A673 (cell line): Measurements from ENCODE around the gene EHF. TPM values are rescaled to one million over a fixed set of nuclear protein-coding genes. Genes with fewer than 3 reads are reported as not detected.

ENCODE experiments used
- BruUV-seq: library from RNA; stranded (reverse); fragments of 400-500 nt; replicated peaks from 2 replicates; lab custom pipeline; 2021; lab: Mats Ljungman, UMichigan
- CTCF ChIA-PET: fragments of 300-600 bp; sonication (Branson Sonifier 250); formaldehyde crosslinking; loops from one replicate; lab custom pipeline; 2022; ENCODE audit warnings: antibody characterized with exemption; lab: Charles Lee
- POLR2A ChIA-PET: fragments of 300-600 bp; sonication (Branson Sonifier 250); formaldehyde crosslinking; loops from one replicate; lab custom pipeline; 2022; ENCODE audit warnings: antibody characterized with exemption; ENCODE audit not compliant: low non-redundant PET; lab: Charles Lee
- DNase-seq: peaks from one replicate; pipeline ENCODE4 v3.0.0-alpha.2; 2015; ENCODE audit warnings: low spot score
- H3K27ac ChIP-seq: fragments of 200-600 bp; sonication (generic); 2 replicates; pipeline ENCODE4 v1.5.1; 2016; ENCODE audit warnings: mixed run types, low read depth, mild to moderate bottlenecking, mixed read lengths, antibody characterized with exemption, low read length; ENCODE audit not compliant: poor library complexity, severe bottlenecking
- H3K27me3 ChIP-seq: fragments of 200-600 bp; sonication (generic); replicated peaks from 2 replicates; pipeline ENCODE4 v1.6.1; 2017; ENCODE audit warnings: mixed run types, low read depth, mild to moderate bottlenecking, mixed read lengths, antibody characterized with exemption, low read length; ENCODE audit not compliant: insufficient read depth, poor library complexity
- H3K36me3 ChIP-seq: fragments of 200-600 bp; sonication (generic); 2 replicates; pipeline ENCODE4 v1.6.1; 2016; ENCODE audit warnings: mixed run types, mild to moderate bottlenecking, mixed read lengths, antibody characterized with exemption, low read length; ENCODE audit not compliant: insufficient read depth, poor library complexity, severe bottlenecking
- H3K4me1 ChIP-seq: fragments of 200-600 bp; sonication (generic); 2 replicates; pipeline ENCODE4 v1.6.1; 2017; ENCODE audit warnings: mixed run types, mild to moderate bottlenecking, mixed read lengths, antibody characterized with exemption, low read length; ENCODE audit not compliant: insufficient read depth, poor library complexity, severe bottlenecking
- H3K4me3 ChIP-seq: fragments of 200-600 bp; sonication (generic); 2 replicates; pipeline ENCODE4 v1.5.1; 2016; ENCODE audit warnings: low read depth, mixed run types, mild to moderate bottlenecking, mixed read lengths, low read length; ENCODE audit not compliant: poor library complexity, severe bottlenecking
- H3K9me3 ChIP-seq: fragments of 200-600 bp; sonication (generic); 2 replicates; pipeline ENCODE4 v1.6.1; 2016; ENCODE audit warnings: mixed run types, low read depth, mild to moderate bottlenecking, mixed read lengths, antibody characterized with exemption, low read length; ENCODE audit not compliant: poor library complexity, severe bottlenecking
- EZH2 ChIP-seq: fragments of 200-600 bp; sonication (generic); IDR thresholded peaks from 2 replicates; pipeline ENCODE4 v1.6.1; 2017; ENCODE audit warnings: borderline replicate concordance, low read depth, mild to moderate bottlenecking, mixed read lengths, antibody characterized with exemption, low read length; ENCODE audit not compliant: poor library complexity, severe bottlenecking
- intact Hi-C: fragments of 100-400 bp; cut with micrococcal nuclease; formaldehyde crosslinking; loops from one replicate; pipeline ENCODE4 v1.10.0; 2022; ENCODE audit not compliant: unreplicated experiment
- total RNA-seq: library from RNA; stranded (reverse); gene quantifications from 2 replicates; pipeline ENCODE4 v1.2.3, GENCODE V29; 2021
- TF ChIP-seq, protein P1 (sequence below): fragments of 300-800, 200-600 bp; sonication (generic); conservative IDR thresholded peaks from 2 replicates; pipeline ENCODE4 v1.5.1; 2017; ENCODE audit warnings: low read depth, mild to moderate bottlenecking, antibody characterized with exemption, low read length, moderate library complexity, mixed read lengths

EHF gene
- total RNA-seq, 1 experiment from 2014 or later: not detected

DNA sequence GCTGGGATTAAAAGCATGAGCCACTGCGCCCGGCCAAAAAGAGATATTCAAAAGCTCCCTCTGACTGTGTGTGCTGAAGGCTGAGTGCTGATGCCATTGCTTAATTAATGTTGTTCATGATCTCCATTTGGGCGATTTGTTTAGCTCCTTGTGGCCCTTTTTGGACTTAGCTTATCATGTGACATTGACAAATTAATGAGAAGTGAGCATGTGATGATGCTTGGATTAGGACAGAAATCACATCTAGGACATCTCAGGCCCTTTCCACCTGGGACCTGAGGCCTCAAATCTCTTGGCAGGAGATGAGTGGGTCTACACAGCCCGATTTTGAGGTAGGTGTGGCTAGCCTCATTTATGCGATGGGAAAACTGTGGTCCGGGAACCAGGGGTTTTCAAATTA lies 10.4 kb downstream of the EHF start:
- TF ChIP-seq, protein P1, sequence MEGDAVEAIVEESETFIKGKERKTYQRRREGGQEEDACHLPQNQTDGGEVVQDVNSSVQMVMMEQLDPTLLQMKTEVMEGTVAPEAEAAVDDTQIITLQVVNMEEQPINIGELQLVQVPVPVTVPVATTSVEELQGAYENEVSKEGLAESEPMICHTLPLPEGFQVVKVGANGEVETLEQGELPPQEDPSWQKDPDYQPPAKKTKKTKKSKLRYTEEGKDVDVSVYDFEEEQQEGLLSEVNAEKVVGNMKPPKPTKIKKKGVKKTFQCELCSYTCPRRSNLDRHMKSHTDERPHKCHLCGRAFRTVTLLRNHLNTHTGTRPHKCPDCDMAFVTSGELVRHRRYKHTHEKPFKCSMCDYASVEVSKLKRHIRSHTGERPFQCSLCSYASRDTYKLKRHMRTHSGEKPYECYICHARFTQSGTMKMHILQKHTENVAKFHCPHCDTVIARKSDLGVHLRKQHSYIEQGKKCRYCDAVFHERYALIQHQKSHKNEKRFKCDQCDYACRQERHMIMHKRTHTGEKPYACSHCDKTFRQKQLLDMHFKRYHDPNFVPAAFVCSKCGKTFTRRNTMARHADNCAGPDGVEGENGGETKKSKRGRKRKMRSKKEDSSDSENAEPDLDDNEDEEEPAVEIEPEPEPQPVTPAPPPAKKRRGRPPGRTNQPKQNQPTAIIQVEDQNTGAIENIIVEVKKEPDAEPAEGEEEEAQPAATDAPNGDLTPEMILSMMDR: no peak
- TF ChIP-seq EZH2: no peak
- BruUV-seq: no TSS peak
- Histone ChIP-seq H3K36me3 (no peaks in the 10 kb centered on the region), H3K9me3 (no peaks in the 10 kb centered on the region), H3K4me1 (no peaks in the 10 kb centered on the region), H3K4me3 (no peak overlapping the region), H3K27ac (no peak overlapping the region), H3K27me3 (peaks cover under 1% of the 10 kb centered on the region)
- POLR2A ChIA-PET: no interaction called here
- no peak for DNase-seq
- intact Hi-C loops: no loop called here
- CTCF ChIA-PET: no interaction called here

DNA sequence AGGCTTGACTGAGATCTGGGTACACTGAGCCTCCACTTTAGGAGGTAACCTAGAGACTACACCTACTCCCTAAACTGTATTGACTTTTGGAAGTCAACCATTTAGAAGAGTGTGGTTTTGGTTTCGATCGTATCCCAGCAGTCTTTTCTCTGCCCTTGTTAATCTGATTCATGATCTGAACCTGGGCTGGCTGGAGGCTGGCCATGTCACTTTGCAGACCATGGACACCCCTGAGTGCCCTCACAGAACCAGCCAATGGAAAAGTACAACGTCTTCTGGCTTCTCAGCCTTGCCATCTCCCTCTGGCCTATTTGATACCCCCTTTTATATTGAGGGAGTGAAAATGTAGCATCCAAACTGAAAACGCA lies 10.8 kb downstream of the EHF start:
- BruUV-seq: no TSS peak
- H3K4me3 ChIP-seq: no peak overlapping the region
- CTCF ChIA-PET: no interaction called here

DNA sequence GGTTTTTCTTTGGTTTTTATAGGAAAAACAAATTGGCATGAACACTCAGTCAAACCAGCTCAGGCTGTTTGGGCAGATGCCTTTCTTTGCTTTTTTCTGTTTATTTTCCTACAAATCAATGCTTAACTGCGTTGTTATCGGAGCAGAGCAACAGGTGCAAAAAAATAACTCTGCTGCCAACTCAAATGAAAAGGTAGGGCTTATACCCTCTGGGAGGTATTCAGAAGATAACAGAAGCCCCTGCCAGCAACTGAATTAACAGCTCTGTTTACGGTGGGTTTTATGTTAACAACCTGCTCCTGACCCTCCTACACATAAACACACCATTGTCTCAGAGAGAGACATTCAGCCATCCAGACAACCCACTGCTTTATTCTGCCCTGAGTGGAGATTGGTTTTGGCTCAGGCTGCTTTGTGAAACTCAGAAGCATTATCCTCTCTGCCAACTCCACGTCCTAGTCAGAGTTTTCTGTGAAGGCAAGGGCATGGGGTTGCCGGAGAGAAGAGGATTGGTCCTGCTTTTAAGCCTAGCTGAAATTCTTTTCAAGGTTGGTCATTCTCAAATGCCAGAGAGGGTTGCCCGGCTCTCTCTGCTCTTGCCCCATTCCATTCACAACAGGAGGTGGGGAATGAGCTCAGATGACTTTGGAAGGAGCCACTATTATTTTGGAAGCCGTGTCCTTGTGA lies 11.4 kb downstream of the EHF start:
- ChIA-PET CTCF (no interaction called here), POLR2A (no interaction called here)
- no peak for DNase-seq
- TF ChIP-seq, protein P1: no peak
- TF ChIP-seq EZH2: no peak
- Histone ChIP-seq H3K27ac (no peak overlapping the region), H3K4me3 (no peak overlapping the region), H3K4me1 (no peaks in the 10 kb centered on the region), H3K36me3 (no peaks in the 10 kb centered on the region), H3K27me3 (no peaks in the 10 kb centered on the region), H3K9me3 (no peaks in the 10 kb centered on the region)
- intact Hi-C loops: no loop called here
- BruUV-seq: no TSS peak

More for the DNA sequence above, 10.8 kb downstream of the EHF start:
- POLR2A ChIA-PET: no interaction called here
- Histone ChIP-seq H3K9me3 (no peaks in the 10 kb centered on the region), H3K27me3 (no peaks in the 10 kb centered on the region), H3K27ac (no peak overlapping the region), H3K4me1 (no peaks in the 10 kb centered on the region), H3K36me3 (no peaks in the 10 kb centered on the region)
- intact Hi-C loops: no loop called here
- TF ChIP-seq, protein P1: no peak
- TF ChIP-seq EZH2: no peak
- no peak for DNase-seq
